Muscle layer of duodenum (tissue), 2 donors: ENCODE results near the gene UBASH3B.
"Not testable (repeated sequence)": the region's sequence is repeated elsewhere in the genome, so short reads cannot be mapped to it uniquely, and the experiment has no call there.

Experiments
- H3K27ac ChIP-seq: one replicate; pipeline ENCODE4 v1.7.0; 2013; ENCODE audit warnings: mild to moderate bottlenecking, low read length
- H3K27me3 ChIP-seq: one replicate; pipeline ENCODE4 v1.7.0; 2013; ENCODE audit warnings: low read depth, mild to moderate bottlenecking, control low read depth, low read length
- H3K36me3 ChIP-seq, 2 donors: one replicate each; pipeline ENCODE4 v1.7.0; 2013; ENCODE audit warnings: low read length in 2 of 2, control low read depth in 1 of 2, mild to moderate bottlenecking in 1 of 2; ENCODE audit not compliant: insufficient read depth in 2 of 2, control insufficient read depth in 1 of 2
- H3K4me1 ChIP-seq, 2 donors: one replicate each; pipeline ENCODE4 v1.7.0; 2013; ENCODE audit warnings: low read length in 2 of 2, mild to moderate bottlenecking in 2 of 2, control low read depth in 1 of 2, moderate library complexity in 1 of 2; ENCODE audit not compliant: insufficient read depth in 2 of 2, control insufficient read depth in 1 of 2
- H3K4me3 ChIP-seq, 2 donors: one replicate each; pipeline ENCODE4 v1.7.0; 2013; ENCODE audit warnings: low read length in 2 of 2, low read depth in 1 of 2, mild to moderate bottlenecking in 1 of 2
- H3K9me3 ChIP-seq, 2 donors: one replicate each; pipeline ENCODE4 v1.7.0; 2013; ENCODE audit warnings: low read length in 2 of 2, control low read depth in 1 of 2, mild to moderate bottlenecking in 1 of 2; ENCODE audit not compliant: control insufficient read depth in 1 of 2
- donor health status: healthy.

The UBASH3B gene

DNA sequence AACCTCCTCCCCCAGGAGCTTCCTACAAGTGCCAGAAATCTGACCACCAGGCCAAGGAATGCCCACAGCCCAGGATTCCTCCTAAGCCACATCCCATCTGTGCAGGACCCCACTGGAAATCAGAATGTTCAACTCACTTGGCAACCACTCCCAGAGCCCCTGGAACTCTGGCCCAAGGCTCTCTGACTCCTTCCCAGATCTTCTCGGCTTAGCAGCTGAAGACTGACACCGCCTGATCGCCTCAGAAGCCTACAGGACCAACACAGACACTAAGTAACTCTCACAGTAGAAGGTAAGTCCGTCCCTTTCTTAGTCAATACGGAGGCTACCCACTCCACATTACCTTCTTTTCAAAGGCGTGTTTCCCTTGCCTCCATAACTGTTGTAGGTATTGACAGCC, 173.8 kb downstream of the UBASH3B start:
- H3K36me3 ChIP-seq, H3K4me1 ChIP-seq, H3K27me3 ChIP-seq, H3K9me3 ChIP-seq, H3K27ac ChIP-seq, H3K4me3 ChIP-seq: not testable (repeated sequence)

DNA sequence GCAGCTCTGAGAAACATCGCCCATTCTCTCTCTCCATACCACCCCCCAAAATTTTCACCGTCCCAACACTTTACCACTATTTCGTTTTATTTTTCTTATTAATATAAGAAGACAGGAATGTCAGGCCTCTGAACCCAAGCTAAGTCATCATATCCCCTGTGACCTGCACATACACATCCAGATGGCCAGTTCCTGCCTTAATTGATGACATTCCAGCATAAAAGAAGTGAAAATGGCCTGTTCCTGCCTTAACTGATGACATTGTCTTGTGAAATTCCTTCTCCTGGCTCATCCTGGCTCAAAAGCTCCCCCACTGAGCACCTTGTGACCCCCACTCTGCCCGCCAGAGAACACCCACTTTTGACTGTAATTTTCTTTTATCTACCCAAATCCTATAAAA, 176.8 kb downstream of the UBASH3B start:
- not testable (repeated sequence) for H3K36me3 ChIP-seq, H3K27ac ChIP-seq, H3K4me1 ChIP-seq, H3K9me3 ChIP-seq, H3K27me3 ChIP-seq, H3K4me3 ChIP-seq

DNA sequence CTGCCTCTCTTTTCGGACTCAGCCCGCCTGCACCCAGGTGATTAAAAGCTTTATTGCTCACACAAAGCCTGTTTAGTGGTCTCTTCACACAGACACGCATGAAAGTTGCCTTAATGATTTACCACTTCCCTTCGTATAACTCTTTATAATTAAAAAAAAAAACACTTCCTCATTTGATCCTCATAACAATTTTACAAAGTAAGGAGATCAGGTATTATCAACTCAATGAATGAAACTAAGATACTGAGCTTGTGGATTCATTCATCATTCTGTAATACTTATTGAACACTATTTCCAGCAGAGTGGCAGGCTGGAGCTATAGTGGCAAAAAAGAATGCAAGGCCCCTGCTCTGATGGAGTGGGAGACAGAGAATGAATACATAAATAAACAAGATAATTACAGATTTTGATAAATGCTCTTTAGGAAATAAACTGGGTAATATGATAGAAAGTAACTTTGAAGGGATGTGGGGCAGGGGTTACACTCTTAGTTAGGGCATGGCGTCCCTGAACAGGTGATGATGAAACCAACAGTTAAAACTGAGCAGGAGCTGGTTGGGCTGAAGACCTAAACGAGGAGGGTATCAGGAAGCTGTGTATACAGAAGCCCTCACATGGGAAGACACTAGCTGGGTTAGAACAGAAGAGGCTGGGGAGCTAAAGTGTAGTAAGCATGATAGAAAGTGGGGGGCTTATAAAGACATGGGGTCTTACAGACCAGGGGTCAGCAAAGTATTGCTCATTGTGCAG, 177.4 kb downstream of the UBASH3B start:
- Histone ChIP-seq H3K4me3 (no peak overlapping the region), H3K4me1 (no peaks in the 10 kb centered on the region), H3K36me3 (no peaks in the 10 kb centered on the region), H3K27ac (no peak overlapping the region), H3K27me3 (no peaks in the 10 kb centered on the region), H3K9me3 (no peaks in the 10 kb centered on the region)

DNA sequence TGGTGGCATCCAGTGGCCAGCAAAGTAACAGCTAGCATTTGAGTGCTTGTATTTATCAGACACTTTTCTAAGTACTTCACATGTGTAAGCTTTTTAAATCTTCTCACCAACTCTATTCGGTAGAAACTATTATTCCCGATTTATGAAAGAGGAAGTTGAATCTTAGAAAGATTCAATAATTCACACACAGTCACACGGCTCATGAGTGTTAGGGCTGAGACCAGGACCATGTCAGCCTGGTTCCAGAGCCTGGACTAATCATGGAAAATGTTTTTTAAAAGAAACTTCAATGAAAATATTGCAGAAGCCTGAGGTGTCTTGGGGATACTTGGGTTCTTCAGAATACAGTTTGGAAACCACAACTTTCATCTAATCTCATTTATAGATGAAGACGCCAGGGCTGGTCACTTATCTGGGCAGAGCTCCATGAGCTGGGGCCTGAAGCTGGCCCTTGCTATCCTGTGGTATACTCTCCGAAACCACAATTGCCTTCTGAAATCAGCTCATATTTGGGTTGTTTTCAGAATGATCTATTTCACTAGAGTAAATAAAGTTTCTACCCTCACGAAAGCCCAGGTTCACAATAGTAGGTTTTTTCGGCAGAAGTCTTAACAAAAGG, 178.4 kb downstream of the UBASH3B start:
- H3K36me3 ChIP-seq: no peaks in the 10 kb centered on the region
- H3K4me1 ChIP-seq: no peaks in the 10 kb centered on the region
- H3K27ac ChIP-seq: no peak overlapping the region
- no peaks in the 10 kb centered on the region for H3K9me3 ChIP-seq
- no peaks in the 10 kb centered on the region for H3K27me3 ChIP-seq
- no peak overlapping the region for H3K4me3 ChIP-seq

DNA sequence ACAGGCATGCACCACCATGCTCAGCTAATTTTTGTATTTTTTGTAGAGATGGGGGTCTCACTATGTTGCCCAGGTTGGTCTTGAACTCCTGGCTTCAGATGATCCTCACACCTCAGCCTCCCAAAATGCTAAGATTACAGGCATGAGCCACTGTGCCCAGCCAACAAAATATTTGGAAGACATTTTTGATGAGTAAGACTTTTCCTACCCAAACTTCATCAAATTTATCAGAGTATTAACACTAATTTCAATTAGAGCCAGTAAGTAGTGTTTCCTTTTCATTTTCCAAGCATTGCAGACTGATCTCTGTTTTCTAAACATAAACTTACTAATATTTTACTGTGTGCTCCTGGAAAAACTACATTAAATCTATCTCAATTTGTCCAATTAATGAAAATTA, 181.4 kb downstream of the UBASH3B start:
- Histone ChIP-seq H3K9me3 (no peaks in the 10 kb centered on the region), H3K27me3 (no peaks in the 10 kb centered on the region), H3K4me1 (no peaks in the 10 kb centered on the region), H3K4me3 (no peak overlapping the region), H3K36me3 (no peaks in the 10 kb centered on the region), H3K27ac (no peak overlapping the region)

DNA sequence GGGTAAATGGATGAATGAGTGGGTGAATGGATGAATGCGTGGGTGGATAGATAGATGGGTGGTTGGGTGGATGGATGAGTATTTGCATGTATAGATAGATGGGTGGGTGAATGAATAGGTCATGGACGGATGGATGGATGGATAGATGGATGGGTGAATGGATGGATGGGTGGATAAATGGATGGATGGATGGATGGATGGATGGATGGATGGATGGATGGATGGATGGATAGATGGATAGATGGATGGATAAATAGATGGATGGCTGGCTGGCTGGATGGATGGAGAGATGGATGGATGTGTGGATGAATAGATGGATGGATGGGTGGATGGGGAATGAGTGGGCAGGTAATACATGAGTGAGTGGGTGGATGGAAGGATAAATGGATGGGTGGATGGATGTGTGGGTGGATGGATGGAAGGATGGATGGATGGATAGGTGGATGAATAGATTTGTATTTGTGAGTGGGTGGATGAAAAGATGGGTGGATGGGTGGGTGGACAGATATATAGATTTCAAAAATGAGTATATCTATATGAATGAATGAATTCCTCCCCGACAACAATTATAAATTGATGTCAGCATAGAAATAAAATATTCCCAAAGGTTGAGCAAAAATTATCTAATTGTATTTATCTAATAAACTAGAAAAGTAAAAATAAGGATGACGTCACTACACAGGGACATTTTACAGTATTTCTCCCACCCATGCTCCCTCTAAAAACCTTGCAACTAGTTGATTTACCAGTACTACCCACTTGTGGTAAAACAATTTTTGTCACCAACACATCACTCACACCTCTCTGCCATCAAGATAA, 182.2 kb downstream of the UBASH3B start:
- Histone ChIP-seq H3K4me1 (no peaks in the 10 kb centered on the region), H3K27me3 (no peaks in the 10 kb centered on the region), H3K27ac (no peak overlapping the region), H3K4me3 (no peak overlapping the region), H3K9me3 (no peaks in the 10 kb centered on the region), H3K36me3 (no peaks in the 10 kb centered on the region)

DNA sequence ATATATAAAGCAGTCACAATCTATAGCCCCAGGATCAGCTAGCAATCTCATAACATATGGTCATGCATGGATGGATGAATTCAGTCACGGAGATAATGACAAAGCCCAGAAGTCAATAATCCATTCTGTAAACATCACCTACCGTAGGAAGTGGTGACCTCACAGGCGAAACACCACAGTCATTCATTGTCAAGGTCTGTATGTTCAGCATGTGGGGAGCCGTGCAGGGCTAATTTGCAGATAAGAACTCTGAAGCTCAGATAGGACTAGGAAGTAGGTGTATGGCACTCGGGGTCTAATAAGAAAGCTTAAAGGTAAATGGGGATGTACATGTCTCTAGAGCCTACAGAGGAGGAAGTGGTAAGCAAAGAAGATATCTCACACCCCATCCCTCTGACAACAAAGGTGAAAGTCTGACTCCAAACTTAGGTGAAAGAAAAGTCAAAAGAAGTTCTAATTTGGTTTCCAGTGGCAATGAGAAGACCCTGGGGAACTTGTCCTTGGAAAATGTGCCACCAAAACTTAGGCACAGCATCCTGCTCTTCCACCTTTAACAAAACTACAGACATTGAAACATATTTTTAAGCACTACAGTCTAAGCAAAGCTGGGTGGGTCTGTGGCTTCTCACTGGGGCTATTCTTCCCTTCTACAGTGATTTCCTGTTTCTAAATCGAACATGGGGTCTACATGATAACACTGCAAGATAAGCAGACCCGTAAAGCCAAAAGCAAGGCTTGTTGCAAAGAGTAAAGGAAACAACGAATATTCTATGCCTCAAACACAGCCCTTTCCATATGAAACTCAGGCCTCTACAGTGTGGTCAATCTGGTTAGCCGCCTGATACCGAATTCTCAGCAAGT, 188.0 kb downstream of the UBASH3B start:
- Histone ChIP-seq H3K9me3 (no peaks in the 10 kb centered on the region), H3K27me3 (no peaks in the 10 kb centered on the region), H3K4me3 (no peak overlapping the region), H3K4me1 (no peaks in the 10 kb centered on the region), H3K27ac (no peak overlapping the region), H3K36me3 (no peaks in the 10 kb centered on the region)

DNA sequence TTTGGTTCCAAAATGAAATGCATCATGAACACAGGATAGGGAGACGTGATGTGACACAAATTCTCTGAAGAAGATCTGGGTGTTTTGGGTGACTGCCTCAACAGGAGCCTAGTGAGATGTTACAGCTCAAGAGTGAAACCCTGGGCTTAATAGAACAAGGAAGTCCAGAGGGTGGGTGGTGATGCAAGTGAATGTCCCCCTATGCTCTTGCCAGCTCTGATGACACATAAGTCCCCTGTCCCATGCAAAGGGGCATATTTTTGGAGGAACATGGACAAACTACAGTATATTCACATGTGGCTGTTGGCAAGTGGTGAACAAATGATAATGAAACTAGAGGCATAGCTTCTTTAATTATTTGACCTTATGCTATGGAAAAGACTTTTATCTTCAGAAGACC, 191.9 kb downstream of the UBASH3B start:
- H3K36me3 ChIP-seq: no peaks in the 10 kb centered on the region
- no peaks in the 10 kb centered on the region for H3K4me1 ChIP-seq
- H3K27me3 ChIP-seq: no peaks in the 10 kb centered on the region
- H3K9me3 ChIP-seq: no peaks in the 10 kb centered on the region
- no peak overlapping the region for H3K27ac ChIP-seq
- no peak overlapping the region for H3K4me3 ChIP-seq

DNA sequence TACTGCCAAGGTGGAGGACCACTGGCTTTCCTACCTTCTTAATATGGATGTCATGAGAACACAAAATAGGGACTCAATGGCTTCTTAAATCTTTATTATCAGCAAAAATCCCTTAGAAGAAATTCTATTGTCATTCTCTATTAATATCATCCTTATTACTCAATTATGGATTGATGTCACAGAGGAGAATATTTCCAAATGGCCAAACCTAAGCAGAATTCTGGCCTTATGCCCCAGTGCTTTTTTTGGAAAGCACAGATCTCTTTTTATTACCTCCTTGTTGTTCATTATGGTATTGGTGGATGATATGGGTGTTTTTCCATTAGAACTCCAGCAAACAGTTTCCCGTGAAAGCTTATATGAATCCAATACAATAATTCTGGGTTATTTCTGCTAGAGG, 192.7 kb downstream of the UBASH3B start:
- Histone ChIP-seq H3K36me3 (no peaks in the 10 kb centered on the region), H3K9me3 (no peaks in the 10 kb centered on the region), H3K4me3 (no peak overlapping the region), H3K27ac (no peak overlapping the region), H3K4me1 (no peaks in the 10 kb centered on the region), H3K27me3 (no peaks in the 10 kb centered on the region)

DNA sequence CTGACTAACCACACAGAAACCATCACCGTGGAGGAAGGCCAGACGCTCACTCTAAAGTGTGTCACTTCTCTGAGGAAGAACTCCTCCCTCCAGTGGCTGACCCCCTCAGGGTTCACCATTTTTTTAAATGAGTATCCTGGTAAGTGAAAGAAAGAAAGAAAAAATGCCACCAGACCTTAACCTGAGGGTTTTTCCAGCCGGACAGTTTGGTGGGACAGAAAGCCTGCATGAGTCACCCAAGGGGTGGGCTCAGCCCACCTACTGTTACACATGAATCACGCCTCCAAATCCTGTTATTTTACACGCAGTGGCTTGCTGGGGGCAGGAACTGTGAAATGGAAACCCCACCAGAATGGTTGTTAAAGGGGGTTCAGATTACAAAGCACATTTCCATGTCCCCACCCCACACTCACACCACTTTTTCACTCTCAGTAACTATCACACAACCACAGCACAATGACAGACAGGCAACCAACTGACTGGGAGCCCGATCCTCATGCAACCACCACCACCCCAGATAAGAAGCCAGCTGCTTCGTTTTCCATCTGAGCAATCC, 194.6 kb downstream of the UBASH3B start:
- no peak overlapping the region for H3K4me3 ChIP-seq
- H3K27ac ChIP-seq: no peak overlapping the region

More for the DNA sequence above, 194.6 kb downstream of the UBASH3B start:
- Histone ChIP-seq H3K36me3 (no peaks in the 10 kb centered on the region), H3K27me3 (no peaks in the 10 kb centered on the region), H3K4me1 (no peaks in the 10 kb centered on the region), H3K9me3 (no peaks in the 10 kb centered on the region)
